ENCODE results near the gene RTL1. TPM values are rescaled to one million over a fixed set of nuclear protein-coding genes. Genes with fewer than 3 reads are reported as not detected.

The RTL1 gene
- total RNA-seq, 1 donor from 2014 or later, result not detected

- peaks cover 5% of the 10 kb centered on the region for H3K27me3 ChIP-seq (ENCODE audit: low read depth)
- no peaks in the 10 kb centered on the region for H3K4me1 ChIP-seq
- no peaks in the 10 kb centered on the region for H3K36me3 ChIP-seq
- no peak for ATAC-seq
- H3K4me3 ChIP-seq, result no peak overlapping the region
- H3K9me3 ChIP-seq, result no peaks in the 10 kb centered on the region
- intact Hi-C loops (cut with DNase I), result no loop called here
- TF ChIP-seq CTCF (IDR thresholded peaks at IDR 0.05), result no peak
- peak; percentile 31 for DNase-seq
- H3K27ac ChIP-seq, result no peak overlapping the region
Observed at GRCh38 chr14:100880271-100881101, 23.0 kb downstream of the RTL1 start.

GRCh38 chr14:100879782-100880181 is 23.7 kb downstream of the RTL1 start:
- Histone ChIP-seq H3K27me3 (ENCODE audit: low read depth) (peaks cover 5% of the 10 kb centered on the region), H3K4me1 (no peaks in the 10 kb centered on the region), H3K36me3 (no peaks in the 10 kb centered on the region), H3K4me3 (no peak overlapping the region), H3K27ac (no peak overlapping the region), H3K9me3 (no peaks in the 10 kb centered on the region)
- intact Hi-C loops (cut with DNase I), result no loop called here
- DNase-seq (peak; percentile 42), ATAC-seq (no peak)
- no peak for TF ChIP-seq CTCF (IDR thresholded peaks at IDR 0.05)

GRCh38 chr14:100879194-100879593 is 24.3 kb downstream of the RTL1 start:
- Histone ChIP-seq H3K27me3 (ENCODE audit: low read depth) (peaks cover 5% of the 10 kb centered on the region), H3K4me1 (no peaks in the 10 kb centered on the region), H3K4me3 (no peak overlapping the region), H3K9me3 (no peaks in the 10 kb centered on the region), H3K36me3 (no peaks in the 10 kb centered on the region), H3K27ac (no peak overlapping the region)
- DNase-seq, result peak; percentile 18
- intact Hi-C loops (cut with DNase I), result no loop called here
- TF ChIP-seq CTCF (IDR thresholded peaks at IDR 0.05), result no peak
- no peak for ATAC-seq

GRCh38 chr14:100878271-100879146 is 25.0 kb downstream of the RTL1 start:
- intact Hi-C loops (cut with DNase I), result no loop called here
- ATAC-seq (no peak), DNase-seq (peak; percentile 30)
- H3K4me1 ChIP-seq, result no peaks in the 10 kb centered on the region
- no peak overlapping the region for H3K4me3 ChIP-seq
- no peaks in the 10 kb centered on the region for H3K36me3 ChIP-seq
- no peak overlapping the region for H3K27ac ChIP-seq
- H3K9me3 ChIP-seq, result no peaks in the 10 kb centered on the region
- peaks cover 5% of the 10 kb centered on the region for H3K27me3 ChIP-seq (ENCODE audit: low read depth)
- no peak for TF ChIP-seq CTCF (IDR thresholded peaks at IDR 0.05)

GRCh38 chr14:100875861-100876590 is 27.5 kb downstream of the RTL1 start:
- intact Hi-C loops (cut with DNase I), result no loop called here
- Histone ChIP-seq H3K4me3 (no peak overlapping the region), H3K4me1 (no peaks in the 10 kb centered on the region), H3K36me3 (no peaks in the 10 kb centered on the region), H3K27me3 (ENCODE audit: low read depth) (peaks cover 5% of the 10 kb centered on the region), H3K9me3 (no peaks in the 10 kb centered on the region), H3K27ac (no peak overlapping the region)
- ATAC-seq (no peak), DNase-seq (peak; percentile 14)
- no peak for TF ChIP-seq CTCF (IDR thresholded peaks at IDR 0.05)

Data from lower lobe of right lung (tissue), 2 donors.